HEK293 (cell line): Measurements from ENCODE around the gene ATG4A.

Experiments
- CTCF ChIA-PET: fragments of 350-600 bp; formaldehyde crosslinking; extraction: SDS; loops from one replicate; lab custom pipeline; 2021; ENCODE audit warnings: antibody characterized with exemption; lab: Yijun Ruan, JAX
- POLR2A ChIA-PET: fragments of 300-600 bp; formaldehyde crosslinking; extraction: SDS; loops from one replicate; lab custom pipeline; 2020; ENCODE audit warnings: antibody characterized with exemption, inconsistent platforms; lab: Yijun Ruan, JAX
- H3K27ac ChIP-seq: fragments of 200-500 bp; sonication (Bioruptor generic); 2 replicates; pipeline ENCODE4 v1.5.1; 2014; ENCODE audit warnings: low read depth, low read length, control low read depth, inconsistent platforms; ENCODE audit errors: extremely low read depth
- H3K36me3 ChIP-seq, 2 experiments: fragments of 200-500 bp in 1 of 2; sonication (Bioruptor generic) in 1 of 2; 1 replicate in 1 of 2; 2 replicates in 1 of 2; pipeline ENCODE4 v1.5.1; 2014 to 2017; ENCODE audit warnings: inconsistent platforms in 2 of 2, low read length in 2 of 2; ENCODE audit not compliant: control insufficient read depth in 2 of 2, insufficient read depth in 1 of 2
- H3K4me1 ChIP-seq: fragments of 200-500 bp; sonication (Bioruptor generic); 2 replicates; pipeline ENCODE4 v1.5.1; 2014; ENCODE audit warnings: mild to moderate bottlenecking, low read length, inconsistent platforms; ENCODE audit not compliant: control insufficient read depth, insufficient read depth
- H3K4me3 ChIP-seq: 2 replicates; pipeline ENCODE4 v1.5.1; 2011; ENCODE audit warnings: low read depth, mild to moderate bottlenecking, control low read depth, low read length, moderate library complexity
- H3K9me3 ChIP-seq: fragments of 200-500 bp; sonication (Bioruptor generic); 2 replicates; pipeline ENCODE4 v1.5.1; 2014; ENCODE audit warnings: low read depth, low read length, inconsistent platforms; ENCODE audit not compliant: control insufficient read depth, insufficient read depth
- AEBP2 ChIP-seq: fragments of 450-650 bp; formaldehyde crosslinking; IDR thresholded peaks from 2 replicates; pipeline ENCODE4 v1.5.1; 2016; ENCODE audit warnings: missing biosample characterization, missing genetic modification characterization, borderline replicate concordance
- KLF1 ChIP-seq: fragments of 450-650 bp; formaldehyde crosslinking; IDR thresholded peaks from 2 replicates; pipeline ENCODE4 v1.5.1; 2016; ENCODE audit warnings: missing biosample characterization, missing genetic modification characterization
- KLF10 ChIP-seq: fragments of 450-650 bp; IDR thresholded peaks from 2 replicates; pipeline ENCODE4 v1.5.1; 2018; ENCODE audit warnings: missing biosample characterization, mild to moderate bottlenecking, missing genetic modification characterization
- PRDM1 ChIP-seq: fragments of 450-650 bp; formaldehyde crosslinking; IDR thresholded peaks from 2 replicates; pipeline ENCODE4; 2016; ENCODE audit warnings: missing biosample characterization, missing genetic modification characterization
- TRIM28 ChIP-seq: IDR thresholded peaks from 2 replicates; pipeline ENCODE4 v1.6.1; 2011; ENCODE audit warnings: low read length, control low read depth, borderline replicate concordance
- WT1 ChIP-seq: fragments of 450-650 bp; formaldehyde crosslinking; IDR thresholded peaks from 2 replicates; pipeline ENCODE4 v1.5.1; 2016; ENCODE audit warnings: missing biosample characterization, missing genetic modification characterization
- ZBTB17 ChIP-seq: fragments of 450-650 bp; formaldehyde crosslinking; IDR thresholded peaks from 2 replicates; pipeline ENCODE4 v1.5.1; 2016; ENCODE audit warnings: missing biosample characterization, missing genetic modification characterization
- ZBTB20 ChIP-seq: fragments of 450-650 bp; formaldehyde crosslinking; IDR thresholded peaks from 2 replicates; pipeline ENCODE4 v1.5.1; 2016; ENCODE audit warnings: missing biosample characterization, missing genetic modification characterization
- ZBTB26 ChIP-seq: fragments of 450-650 bp; formaldehyde crosslinking; optimal IDR thresholded peaks from 2 replicates; pipeline ENCODE3; 2016; ENCODE audit warnings: missing biosample characterization, mild to moderate bottlenecking, missing genetic modification characterization
- ZBTB6 ChIP-seq: fragments of 450-650 bp; formaldehyde crosslinking; IDR thresholded peaks from 2 replicates; pipeline ENCODE4 v1.5.1; 2017; ENCODE audit warnings: missing biosample characterization, missing genetic modification characterization
- ZBTB8A ChIP-seq: fragments of 450-650 bp; formaldehyde crosslinking; IDR thresholded peaks from 2 replicates; pipeline ENCODE4 v1.5.1; 2016; ENCODE audit warnings: missing biosample characterization, missing genetic modification characterization
- ZNF148 ChIP-seq: fragments of 450-650 bp; formaldehyde crosslinking; IDR thresholded peaks from 2 replicates; pipeline ENCODE4 v1.5.0; 2017; ENCODE audit warnings: missing biosample characterization, missing genetic modification characterization, borderline replicate concordance
- ZNF19 ChIP-seq: fragments of 450-650 bp; formaldehyde crosslinking; IDR thresholded peaks from 2 replicates; pipeline ENCODE4; 2016; ENCODE audit warnings: missing biosample characterization, missing genetic modification characterization, low read depth
- ZNF394 ChIP-seq: fragments of 450-650 bp; formaldehyde crosslinking; IDR thresholded peaks from 2 replicates; pipeline ENCODE4 v1.5.1; 2016; ENCODE audit warnings: missing biosample characterization, missing genetic modification characterization, mild to moderate bottlenecking, moderate library complexity, borderline replicate concordance
- ZNF398 ChIP-seq: fragments of 450-650 bp; formaldehyde crosslinking; IDR thresholded peaks from 2 replicates; pipeline ENCODE4 v1.5.1; 2017; ENCODE audit warnings: missing biosample characterization, missing genetic modification characterization
- ZNF404 ChIP-seq: fragments of 450-650 bp; formaldehyde crosslinking; IDR thresholded peaks from 2 replicates; pipeline ENCODE4 v1.5.1; 2017; ENCODE audit warnings: missing biosample characterization, missing genetic modification characterization
- ZNF514 ChIP-seq: fragments of 450-650 bp; formaldehyde crosslinking; IDR thresholded peaks from 2 replicates; pipeline ENCODE4 v1.5.1; 2016; ENCODE audit warnings: missing biosample characterization, missing genetic modification characterization
- ZNF571 ChIP-seq: fragments of 450-650 bp; formaldehyde crosslinking; IDR thresholded peaks from 2 replicates; pipeline ENCODE4 v1.5.0; 2017; ENCODE audit warnings: missing biosample characterization, missing genetic modification characterization
- ZNF639 ChIP-seq: fragments of 450-650 bp; formaldehyde crosslinking; IDR thresholded peaks from 2 replicates; pipeline ENCODE4 v1.5.1; 2016; ENCODE audit warnings: missing biosample characterization, missing genetic modification characterization
- ZNF658 ChIP-seq: fragments of 450-650 bp; formaldehyde crosslinking; IDR thresholded peaks from 2 replicates; pipeline ENCODE4; 2016; ENCODE audit warnings: missing biosample characterization, missing genetic modification characterization
- ZNF692 ChIP-seq: fragments of 450-650 bp; formaldehyde crosslinking; IDR thresholded peaks from 2 replicates; pipeline ENCODE4 v1.5.1; 2016; ENCODE audit warnings: missing biosample characterization, missing genetic modification characterization
- ZNF843 ChIP-seq: fragments of 450-650 bp; formaldehyde crosslinking; IDR thresholded peaks from 2 replicates; pipeline ENCODE4 v1.5.1; 2016; ENCODE audit warnings: missing biosample characterization, missing genetic modification characterization
- TF ChIP-seq, protein P1 (sequence below): fragments of 450-650 bp; formaldehyde crosslinking; IDR thresholded peaks from 2 replicates; pipeline ENCODE4 v1.5.1; 2016; ENCODE audit warnings: missing biosample characterization, missing genetic modification characterization
- TF ChIP-seq, protein P2 (sequence below): fragments of 450-650 bp; formaldehyde crosslinking; IDR thresholded peaks from 2 replicates; pipeline ENCODE4 v1.5.1; 2016; ENCODE audit warnings: missing biosample characterization, missing genetic modification characterization

The ATG4A gene

DNA sequence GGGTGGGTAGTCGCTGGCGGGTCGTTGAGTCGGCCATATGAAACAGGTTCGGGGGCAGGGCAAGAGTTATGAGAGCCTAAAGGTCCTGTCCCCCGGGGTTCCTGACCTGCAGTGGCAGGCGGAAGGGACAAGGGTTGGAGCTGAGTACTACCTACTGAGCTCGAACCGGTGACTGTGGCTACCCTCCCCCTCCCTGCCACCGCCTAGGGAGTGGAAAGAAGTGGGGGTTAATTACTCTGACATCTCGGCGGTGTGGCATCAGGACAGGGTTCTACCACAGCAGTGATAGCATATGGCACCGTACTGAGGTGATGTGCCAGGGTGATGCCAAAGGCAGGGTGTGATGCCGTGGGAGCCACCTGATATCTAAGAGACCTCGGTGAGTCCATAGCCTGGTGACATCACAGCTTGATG is 307 bp downstream of the ATG4A start:
- Histone ChIP-seq H3K9me3 (no peaks in the 10 kb centered on the region), H3K36me3 (peaks cover 3 to 15% of the 10 kb centered on the region in 2 experiments; a peak in 2 of 3 replicates), H3K4me1 (no peaks in the 10 kb centered on the region), H3K27ac (peak overlapping the region; percentile 4; the same call in 1 of the 2 replicates), H3K4me3 (peak overlapping the region; percentile 70)
- CTCF ChIA-PET: interaction anchor here (1.1 kb wide), 1 partner anchor 18 kb away, joined by 3 read pairs; no protein-coding TSS in a partner anchor
- POLR2A ChIA-PET: interaction anchor here (0.6 to 1.1 kb wide), 4 partner anchors 11 to 417 kb away, joined by 3 to 8 read pairs (median 4); no protein-coding TSS in a partner anchor
- TF ChIP-seq ZNF571 (tag by site-specific recombination) (no peak), ZBTB20 (tag by site-specific recombination) (peak; percentile 69), KLF10 (tag by site-specific recombination) (no peak), ZNF404 (tag by site-specific recombination) (no peak), WT1 (tag by site-specific recombination) (no peak), ZNF639 (tag by site-specific recombination) (no peak), ZNF148 (no peak), ZNF19 (tag by site-specific recombination) (no peak), KLF1 (tag by site-specific recombination) (0 out of 2 replicates have a peak, but pooled peaks have one; percentile 9), ZNF398 (peak; percentile 79), ZNF658 (tag by site-specific recombination) (no peak), ZNF692 (tag by site-specific recombination) (no peak), TRIM28 (no peak), ZBTB8A (no peak), ZNF514 (tag by site-specific recombination) (no peak), PRDM1 (tag by site-specific recombination) (no peak), AEBP2 (tag by site-specific recombination) (no peak), ZBTB6 (tag by site-specific recombination) (no peak), ZBTB26 (no peak), ZNF843 (tag by site-specific recombination) (no peak), ZNF394 (no peak), ZBTB17 (tag by site-specific recombination) (peak; percentile 82)
- TF ChIP-seq, protein P1, sequence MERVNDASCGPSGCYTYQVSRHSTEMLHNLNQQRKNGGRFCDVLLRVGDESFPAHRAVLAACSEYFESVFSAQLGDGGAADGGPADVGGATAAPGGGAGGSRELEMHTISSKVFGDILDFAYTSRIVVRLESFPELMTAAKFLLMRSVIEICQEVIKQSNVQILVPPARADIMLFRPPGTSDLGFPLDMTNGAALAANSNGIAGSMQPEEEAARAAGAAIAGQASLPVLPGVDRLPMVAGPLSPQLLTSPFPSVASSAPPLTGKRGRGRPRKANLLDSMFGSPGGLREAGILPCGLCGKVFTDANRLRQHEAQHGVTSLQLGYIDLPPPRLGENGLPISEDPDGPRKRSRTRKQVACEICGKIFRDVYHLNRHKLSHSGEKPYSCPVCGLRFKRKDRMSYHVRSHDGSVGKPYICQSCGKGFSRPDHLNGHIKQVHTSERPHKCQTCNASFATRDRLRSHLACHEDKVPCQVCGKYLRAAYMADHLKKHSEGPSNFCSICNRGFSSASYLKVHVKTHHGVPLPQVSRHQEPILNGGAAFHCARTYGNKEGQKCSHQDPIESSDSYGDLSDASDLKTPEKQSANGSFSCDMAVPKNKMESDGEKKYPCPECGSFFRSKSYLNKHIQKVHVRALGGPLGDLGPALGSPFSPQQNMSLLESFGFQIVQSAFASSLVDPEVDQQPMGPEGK (tag by site-specific recombination): peak; percentile 43
- TF ChIP-seq, protein P2, sequence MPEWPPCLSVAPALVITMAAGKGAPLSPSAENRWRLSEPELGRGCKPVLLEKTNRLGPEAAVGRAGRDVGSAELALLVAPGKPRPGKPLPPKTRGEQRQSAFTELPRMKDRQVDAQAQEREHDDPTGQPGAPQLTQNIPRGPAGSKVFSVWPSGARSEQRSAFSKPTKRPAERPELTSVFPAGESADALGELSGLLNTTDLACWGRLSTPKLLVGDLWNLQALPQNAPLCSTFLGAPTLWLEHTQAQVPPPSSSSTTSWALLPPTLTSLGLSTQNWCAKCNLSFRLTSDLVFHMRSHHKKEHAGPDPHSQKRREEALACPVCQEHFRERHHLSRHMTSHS (tag by site-specific recombination): no peak
